Activated CD8-positive, alpha-beta memory T cell treated with anti-CD3 and anti-CD28 coated beads, Interleukin-2, amount 50 U/mL, for 24 hours (primary cell): Measurements from ENCODE around the gene TRPV4.
A peak's percentile ranks its signal among the peaks of the same experiment; 100 is the strongest.
"Not testable (repeated sequence)": the region's sequence is repeated elsewhere in the genome, so short reads cannot be mapped to it uniquely, and the experiment has no call there.

Source experiments
- DNase-seq: peaks from one replicate; pipeline ENCODE4 v3.0.0-alpha.2; 2020; ENCODE audit errors: extremely low read depth

Gene TRPV4

DNA sequence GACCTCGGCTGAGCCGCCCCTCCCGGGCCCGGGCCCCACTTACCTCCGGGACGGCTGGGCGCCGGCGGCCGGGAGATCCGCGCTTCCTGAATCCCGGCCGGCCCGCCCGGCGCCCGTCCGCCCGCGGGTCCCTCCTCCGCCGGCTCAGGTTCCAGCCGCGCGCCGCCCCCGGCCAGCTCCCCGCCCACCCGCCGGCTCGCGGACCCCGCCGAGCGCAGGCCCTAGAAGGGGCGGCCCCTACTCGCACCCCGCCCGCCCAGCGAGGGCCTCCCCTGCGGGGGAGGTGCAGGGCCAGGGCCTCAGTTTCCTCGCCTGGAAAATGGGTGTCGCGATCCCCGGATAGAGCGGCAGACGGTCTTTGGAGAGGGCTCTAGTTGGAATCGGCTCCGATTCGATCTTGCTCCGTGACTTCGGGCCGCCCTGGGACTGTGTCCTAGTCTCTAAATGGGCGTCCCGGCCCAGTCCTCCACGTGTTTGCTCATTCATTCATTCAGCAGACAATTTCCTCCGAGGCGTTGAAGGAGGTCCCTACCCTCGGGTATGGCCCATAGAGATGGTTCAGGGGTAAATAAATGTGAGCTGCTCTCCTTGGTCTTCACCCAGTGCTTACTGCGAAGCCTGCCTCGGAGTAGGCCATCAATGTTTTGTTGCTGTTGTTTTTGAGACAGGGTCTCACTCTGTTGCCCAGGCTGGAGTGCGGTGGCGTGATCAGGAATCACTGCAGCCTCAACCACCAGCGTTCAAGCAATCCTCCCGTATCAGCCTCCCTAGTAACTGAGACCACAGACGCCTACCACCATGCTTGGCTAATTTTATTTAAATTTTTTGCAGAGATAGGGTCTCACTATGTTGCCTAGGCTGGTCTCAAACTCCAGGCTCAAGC is at the start of gene TRPV4:
Gene TRPV4 (minus strand): TSS at position 92 of the 883 bp plus-strand sequence. CDS start 18,602 bp downstream, outside the sequence.
- no peak for DNase-seq

DNA sequence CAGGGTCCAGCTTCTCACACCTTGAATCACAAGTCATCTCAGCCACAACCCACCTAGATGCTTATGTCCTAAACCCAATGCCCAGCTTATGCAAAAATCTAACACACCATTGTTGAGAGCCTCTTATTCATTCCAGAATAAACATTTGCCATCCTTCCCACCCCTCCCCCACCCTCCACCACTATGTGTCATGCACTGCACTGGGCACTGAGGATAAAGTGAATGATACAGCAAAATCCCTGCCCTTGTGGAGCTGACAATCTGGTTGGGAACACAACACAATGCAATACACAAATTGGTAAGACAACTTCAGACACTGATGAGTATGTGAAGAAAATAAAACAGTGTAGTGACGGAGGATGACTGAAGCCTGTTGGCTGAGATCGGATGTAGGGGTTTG is 48.6 kb upstream of the TRPV4 start:
- no peak for DNase-seq

DNA sequence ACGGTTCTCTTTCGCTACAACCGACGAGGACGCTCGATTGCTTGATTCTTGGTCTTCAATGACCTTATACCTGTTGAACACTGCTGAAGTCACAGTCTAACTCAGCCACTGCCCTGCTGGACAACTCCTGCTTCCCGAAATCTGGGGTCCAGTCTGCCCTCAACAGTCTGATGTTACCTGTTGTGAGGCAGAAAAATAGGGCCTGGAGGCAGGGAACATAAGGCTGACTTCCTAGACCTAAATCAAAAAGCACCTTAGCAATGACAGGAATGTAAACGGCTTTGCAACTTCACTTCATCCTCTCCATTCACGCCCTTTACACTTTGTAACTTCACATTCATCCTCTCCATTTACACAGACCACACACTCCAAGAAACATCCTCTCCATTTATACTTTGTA is 47.7 kb upstream of the TRPV4 start:
- DNase-seq = no peak

DNA sequence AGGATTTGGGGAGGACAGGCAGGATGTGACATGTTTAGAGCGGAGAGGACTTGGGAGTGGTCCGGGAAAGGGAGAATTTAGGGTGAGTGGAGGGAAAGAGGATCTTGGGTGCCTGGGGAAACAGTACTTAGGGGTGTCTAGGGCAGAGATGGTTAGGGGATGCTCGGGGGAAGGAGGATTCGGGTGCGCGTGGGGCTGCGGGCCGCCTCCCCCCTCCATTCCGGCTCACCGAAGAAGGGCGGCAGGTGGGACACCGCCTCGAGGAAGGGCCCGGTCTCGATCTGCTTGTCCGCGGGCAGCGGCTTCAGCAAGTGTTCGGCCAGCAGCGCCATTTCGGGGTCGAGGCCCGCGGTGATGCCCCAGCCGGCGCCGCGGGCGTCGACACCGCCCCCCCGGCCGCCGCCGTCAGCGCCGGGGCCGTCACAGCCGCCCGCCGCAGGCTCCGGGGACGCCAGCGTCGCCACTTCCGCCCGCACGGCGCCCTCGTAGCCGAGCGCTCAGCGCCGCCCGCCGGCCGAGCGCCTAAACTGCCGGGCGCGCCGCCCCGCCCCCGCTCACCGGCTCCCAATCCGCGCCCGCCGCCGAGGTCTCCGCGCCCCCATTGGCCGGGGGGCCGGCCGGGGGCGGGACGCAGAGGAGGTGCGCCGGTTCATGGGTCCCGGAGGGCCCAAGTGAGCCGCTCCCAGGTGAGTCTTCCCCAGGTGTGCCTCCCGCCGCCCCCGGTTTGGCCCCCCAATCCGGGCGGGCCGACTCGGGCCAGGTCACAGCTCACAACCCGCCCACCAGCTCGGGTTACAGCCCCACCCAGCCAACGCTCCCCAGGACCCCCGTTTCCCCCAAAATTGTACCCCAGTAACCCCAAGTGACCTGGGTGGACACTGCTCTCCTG is 47.1 kb upstream of the TRPV4 start, which contains the start of gene GLTP:
Gene GLTP (minus strand): TSS at position 499 of the 889 bp plus-strand sequence. CDS start 167 bp downstream, at position 332.
- DNase-seq = peak; percentile 63

DNA sequence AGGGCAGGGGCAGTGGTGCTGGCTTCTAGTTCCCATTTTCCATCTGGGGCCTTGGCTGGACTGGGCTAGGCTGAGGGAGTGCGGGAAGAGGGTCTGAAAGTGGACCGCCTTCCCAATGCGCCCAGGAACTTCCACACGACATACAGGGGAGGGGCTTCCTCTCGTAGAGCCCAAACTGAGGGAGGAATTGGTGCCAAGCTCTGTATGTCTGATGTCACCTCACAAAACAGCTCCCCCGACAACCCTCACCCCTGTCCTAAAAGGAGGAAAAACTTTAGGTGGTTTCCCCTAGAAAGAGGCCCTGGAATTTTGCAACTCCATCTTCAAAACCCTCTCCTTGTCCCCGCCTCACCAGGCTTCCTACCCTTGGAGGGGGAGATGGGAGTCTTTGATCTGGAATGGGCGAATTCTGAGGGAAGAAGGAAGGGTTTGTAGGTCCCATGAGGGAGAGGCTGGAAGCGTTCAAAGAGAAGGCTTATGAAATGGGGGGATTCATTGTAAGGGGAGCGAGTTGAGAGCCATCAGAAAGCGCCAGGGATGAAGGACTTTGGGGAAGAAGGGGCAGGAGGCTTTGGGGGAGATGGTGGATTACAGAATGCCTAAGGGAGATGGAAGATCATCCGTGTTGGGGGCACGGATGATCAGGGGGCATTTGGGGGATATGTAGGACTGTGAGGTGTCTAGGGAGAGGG is 46.3 kb upstream of the TRPV4 start:
- no peak for DNase-seq

DNA sequence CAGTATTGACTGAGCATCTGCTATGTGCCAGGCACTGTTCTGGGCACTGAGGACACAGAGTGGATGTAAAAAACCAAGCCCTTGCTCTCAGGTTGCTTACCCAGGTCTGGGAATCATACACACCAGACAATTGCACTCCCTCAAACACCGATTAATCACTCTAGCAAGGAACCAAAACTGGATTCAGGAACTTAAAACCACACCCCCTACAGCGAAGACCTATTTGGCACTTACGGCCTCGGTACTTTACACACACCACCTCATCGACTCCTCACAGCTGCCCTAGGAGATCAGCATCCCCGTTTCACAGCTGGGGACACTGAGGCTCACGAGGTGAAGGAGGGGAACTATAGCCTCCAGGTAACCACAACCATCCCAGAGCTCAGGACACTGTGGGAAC is 45.6 kb upstream of the TRPV4 start:
- DNase-seq = no peak

DNA sequence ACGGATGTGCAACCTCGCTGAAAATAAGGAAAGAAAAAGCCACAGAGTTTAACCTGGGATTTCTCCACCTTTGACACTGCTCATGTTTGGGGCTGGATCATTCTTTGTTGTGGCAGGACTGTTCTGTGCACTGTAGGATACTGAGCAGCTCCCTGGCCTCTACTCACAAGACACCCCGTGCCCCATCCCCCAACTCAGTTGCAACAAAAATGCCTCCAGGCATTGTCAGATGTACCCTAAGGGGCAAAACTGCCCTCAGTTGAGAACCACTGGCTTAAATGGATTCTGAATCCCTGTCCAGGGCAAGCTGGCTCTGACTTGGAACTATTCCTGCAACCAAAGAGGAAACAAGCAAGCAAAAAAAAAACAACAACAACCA is 45.0 kb upstream of the TRPV4 start:
- no peak for DNase-seq

DNA sequence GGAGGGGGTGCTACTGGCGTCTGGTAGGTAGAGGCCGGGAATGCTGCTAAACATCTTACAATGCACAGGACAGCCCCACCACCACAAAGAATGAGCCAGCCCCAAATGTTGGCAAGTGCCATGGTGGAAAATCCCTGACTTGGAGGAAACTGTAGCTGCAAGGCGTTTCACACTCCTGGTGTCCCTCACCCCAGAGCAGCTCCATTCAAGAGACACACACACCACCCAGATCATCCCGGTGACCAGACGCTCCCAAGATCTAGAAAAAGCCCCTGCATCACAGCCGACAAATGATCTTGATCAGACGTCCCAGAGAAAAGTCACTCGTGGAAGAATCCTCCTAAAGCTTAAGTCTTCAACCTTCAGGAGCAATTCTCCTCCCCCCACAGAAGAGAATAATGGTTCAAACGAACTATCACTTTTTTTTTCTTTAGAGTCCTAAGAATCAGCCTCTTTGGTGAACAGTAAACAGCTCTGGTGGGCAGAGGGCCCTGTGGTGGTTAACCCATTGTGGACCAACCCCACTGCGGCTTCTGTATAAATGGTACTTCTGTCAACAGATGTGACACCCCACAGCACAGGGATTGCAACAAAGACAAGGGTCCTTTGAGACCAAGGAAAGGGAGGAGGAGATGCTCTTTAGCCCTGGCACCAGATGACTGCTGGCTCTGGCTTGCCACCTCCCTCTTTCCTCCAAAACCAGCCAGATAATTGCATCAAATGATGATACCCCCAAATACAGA is 44.5 kb upstream of the TRPV4 start:
- DNase-seq = no peak

DNA sequence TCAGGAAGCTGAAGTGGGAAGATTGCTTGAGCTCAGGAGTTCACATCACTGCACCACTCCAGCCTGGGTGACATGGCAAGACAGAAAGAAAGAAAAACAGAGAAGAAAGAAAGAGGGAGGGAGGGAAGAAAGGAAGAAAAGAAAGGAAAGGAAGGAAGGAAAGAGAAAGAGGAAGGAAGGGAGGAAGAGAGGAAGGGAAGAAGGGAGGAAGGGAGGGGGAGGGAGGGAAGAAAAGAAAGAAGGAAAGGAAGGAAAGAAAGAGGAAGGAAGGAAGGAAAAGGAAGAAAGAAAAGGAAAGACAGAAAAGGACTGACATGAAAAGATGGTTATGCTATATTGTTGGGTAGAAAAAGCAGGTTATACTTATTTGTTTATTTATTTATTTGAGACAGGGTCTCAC is 43.2 kb upstream of the TRPV4 start:
- no peak for DNase-seq

DNA sequence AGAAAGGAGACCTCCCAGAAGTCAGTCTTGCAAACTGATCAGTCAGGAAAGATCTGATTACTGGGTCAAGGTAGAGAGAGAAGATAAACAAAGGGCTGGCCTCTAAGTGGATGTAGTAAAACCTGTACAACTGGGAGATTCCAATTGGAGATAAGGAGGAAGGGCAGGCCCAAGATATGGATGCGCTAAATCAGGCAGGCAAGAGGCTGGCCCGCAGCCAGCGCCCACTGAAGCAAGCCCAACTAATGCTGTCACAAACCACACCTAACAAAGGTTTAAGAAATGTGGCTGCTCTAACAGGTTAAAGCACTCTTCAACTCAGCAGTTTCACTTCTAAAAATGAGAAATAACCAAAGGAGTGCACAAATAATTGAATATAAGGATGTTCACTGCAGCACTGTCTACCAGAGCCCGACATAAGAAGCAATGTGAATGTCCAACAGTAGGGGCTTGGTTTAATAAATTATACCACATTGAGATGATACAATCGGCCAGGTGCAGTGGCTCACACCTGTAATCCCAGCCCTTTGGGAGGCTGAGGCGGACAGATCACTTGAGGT is 42.5 kb upstream of the TRPV4 start:
- DNase-seq = no peak

DNA sequence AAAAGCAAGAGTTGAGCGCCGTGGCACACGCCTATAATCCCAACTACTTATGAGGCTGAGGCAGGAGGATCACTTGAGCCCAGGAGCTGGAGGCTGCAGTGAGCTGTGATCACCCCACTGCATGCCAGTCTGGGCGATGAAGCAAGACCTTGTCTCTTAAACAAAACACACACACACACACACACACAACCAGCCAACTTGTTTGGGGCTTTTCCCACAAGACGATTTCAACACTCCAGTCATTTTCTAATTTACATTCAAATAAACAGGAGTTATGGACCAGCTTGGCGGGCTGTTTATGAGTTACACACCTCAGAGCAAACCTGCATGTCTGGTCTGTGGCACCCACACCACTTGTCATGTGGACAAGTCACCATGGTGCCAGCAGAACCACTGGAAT is 40.5 kb upstream of the TRPV4 start:
- DNase-seq = no peak

DNA sequence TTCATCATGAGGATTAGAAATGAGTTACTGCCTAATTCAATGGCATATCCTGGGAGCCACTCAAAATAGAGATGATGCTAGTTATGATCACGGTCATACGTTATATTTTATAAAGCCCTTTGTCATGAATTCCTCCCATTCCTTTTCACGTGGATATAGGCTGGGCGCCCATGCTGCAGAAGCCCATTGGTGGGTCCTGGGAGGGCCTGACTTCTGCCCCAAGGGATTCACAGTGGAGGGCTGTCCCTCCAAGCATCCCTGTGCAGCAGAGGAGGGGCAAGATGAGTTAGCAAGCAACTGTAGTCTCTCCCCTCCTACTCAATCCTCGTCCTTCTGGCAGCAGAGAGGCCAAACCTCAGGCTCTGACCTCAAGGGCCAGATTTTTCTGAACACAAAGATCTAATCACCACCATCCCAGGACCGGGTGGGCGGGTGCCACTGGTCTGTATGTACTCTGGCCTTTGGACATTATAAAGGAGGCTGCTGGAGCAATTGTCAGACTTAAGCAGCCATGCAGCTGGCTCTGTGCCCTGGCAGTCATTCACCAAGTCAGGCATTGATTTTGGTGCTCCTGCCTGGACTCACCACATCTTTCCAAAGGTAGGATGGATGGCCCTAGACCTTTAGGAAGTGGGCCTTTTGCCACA is 38.6 kb upstream of the TRPV4 start:
- DNase-seq = no peak

DNA sequence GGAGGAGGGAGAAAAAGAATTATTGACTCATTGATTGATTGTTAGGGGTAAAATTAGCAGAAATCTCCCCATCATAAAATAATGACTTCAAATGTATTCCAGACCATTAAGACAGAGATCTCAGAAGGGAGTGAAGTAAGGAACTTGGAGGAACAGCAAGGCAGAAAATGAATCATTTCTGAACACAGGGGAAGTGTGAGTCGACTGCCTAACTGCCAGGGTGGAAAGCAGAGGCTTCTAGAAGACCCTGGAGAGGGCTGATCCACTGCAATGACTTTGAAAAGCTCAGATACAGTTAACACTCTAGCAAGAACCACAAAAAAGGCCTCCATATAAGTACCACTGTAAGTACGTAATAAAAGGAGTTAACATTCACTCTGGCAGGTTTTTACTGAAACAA is 37.5 kb upstream of the TRPV4 start:
- no peak for DNase-seq

DNA sequence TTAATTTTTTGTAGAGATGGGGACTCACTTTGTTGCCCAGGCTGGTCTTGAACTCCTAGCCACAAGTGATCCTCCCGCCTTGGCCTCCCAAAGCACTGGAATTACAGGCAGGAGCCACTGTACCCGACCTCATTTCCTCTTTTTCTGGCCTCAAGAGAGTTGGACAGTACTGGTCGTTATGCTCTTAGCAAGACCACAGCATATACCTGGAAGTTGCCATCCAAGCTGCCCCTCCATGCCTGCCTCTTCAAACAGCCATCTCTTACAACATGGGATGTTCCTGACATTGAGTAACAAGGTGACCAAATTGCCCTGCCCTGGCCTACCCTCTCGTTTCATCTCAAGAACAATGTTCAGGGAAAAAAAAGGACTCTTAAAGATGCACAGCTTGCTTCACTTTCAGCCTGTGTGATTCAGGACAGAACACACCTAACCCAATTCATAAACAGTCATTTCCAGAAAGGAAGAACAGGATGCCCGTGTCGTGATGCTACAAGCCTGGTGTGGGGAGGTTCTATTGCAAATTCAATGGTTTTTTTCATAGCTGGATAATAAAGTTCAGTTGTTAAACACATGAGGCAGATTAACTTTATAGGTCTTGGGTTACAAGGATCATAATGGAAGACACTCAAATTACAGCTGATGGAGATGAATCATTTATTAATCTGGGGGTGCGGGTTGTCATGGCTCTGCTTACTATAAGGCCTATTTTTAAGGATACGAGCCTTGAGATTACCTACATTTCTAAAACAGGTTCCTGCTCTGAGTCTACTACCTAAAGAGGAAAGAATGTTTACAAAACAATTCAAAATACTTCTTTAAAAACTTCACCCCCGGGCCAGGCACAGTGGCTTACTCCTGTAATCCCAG is 35.2 kb upstream of the TRPV4 start:
- DNase-seq = no peak

DNA sequence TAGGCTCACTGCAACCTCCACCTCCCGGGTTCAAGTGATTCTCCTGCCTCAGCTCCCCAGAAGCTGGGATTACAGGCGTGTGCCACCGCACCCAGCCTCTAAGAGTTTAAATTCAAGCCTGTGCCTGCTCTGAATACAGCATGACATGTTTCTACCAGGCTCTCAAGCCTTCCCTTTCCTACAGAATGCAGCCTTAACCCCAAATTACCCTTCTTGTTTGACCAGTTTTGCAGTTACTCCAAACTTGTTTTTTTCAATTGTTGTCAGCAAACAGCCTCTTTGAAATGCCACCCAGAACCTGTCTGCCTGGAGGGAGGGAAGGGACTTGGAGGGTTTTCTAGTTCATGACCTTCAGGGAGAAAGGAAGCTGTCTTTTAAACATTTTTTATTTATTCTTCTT is 31.7 kb upstream of the TRPV4 start:
- no peak for DNase-seq

DNA sequence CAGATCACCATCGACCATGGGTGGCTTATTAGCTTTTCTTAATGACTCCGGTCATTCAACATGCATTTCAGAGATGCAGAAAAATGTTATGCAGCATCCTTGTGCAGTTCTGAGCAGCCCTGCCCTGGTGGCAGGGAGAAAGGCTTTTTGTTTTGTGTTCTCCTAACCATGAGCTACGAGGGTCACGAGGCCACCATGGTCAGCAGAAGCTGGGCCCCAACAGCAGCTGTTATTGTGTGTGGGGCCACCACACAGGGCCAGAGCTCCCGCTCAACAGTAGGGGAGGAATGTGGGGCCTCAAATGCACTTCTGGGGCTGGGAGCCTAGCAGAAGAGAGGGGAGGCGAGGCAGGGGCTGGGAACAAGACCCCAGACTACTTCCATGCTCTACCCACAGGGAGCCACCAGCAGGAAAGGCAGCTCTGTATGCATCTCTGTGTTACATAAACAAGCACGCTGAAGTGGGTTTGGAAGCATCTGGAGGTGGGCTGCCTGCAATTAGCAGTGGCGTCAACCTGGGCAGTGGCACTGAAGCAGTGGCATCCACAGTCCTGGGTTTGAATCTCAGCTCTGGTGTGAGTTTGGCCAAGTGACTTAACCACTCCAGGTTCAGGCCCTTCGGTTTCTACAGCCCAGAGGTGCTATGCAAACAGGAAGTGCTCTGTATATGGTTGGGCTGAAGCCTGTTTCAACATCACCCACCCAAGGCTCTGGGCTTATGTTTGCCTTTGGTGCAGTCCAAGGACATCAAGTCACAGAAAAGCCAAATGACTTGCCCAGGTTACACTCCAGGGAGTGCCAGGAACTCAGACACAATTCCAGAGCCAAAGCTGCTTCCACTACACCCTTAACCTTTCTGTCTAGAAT is 30.9 kb upstream of the TRPV4 start:
- DNase-seq = no peak

DNA sequence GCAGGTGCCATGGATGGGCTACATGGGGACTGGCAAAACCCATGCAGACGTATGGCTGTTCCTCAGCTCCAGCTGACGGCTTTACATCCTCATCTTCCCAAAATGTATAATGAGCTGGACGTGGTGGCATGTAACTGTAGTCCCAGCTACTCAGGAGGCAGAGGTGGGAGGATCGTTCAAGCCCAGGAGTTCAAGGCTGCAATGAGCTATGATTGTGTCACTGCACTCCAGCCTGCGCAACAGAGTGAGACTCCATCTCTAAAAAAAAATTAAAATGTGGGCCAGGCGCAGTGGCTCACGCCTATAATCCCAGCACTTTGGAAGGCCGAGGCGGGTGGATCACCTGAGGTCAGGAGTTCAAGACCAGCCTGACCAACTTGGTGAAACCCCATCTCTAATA is 29.3 kb upstream of the TRPV4 start:
- not testable (repeated sequence) for DNase-seq

DNA sequence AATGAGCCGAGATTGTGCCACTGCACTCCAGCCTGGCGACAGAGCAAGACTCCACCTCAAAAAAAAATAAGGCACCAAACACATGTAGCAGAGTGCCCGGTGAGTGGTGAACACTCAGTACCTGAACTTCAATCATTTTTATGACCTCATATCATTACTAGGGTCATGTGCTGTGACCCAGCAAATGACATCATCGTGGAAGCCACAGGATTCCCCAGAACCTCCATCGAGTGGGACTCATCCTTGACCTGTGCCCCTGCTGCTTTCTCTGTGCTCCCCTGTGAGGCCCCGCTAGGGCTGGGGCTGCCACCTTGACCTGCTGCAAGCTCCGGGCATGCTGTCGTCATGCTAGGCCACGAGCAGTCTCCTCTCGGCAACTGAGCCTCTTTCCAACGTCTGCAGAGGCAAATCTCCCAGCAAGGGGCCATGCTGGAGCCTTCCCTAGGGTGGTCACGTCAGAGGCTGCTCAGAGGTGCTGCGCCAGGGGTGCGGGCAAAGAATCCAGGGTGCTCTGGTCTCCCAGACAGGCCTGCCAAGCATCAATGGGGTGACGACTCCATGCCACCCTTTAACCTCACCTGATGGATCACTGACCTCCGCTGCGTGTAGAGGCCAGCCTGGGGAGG is 28.6 kb upstream of the TRPV4 start:
- DNase-seq = no peak
